DMS53 (cell line): Measurements from ENCODE around the gene ZNF771.

Source experiments
- DNase-seq: peaks from one replicate; lab custom pipeline; 2025; lab: John Stamatoyannopoulos, UW

Gene ZNF771

GRCh38 chr16:30407102-30407803 lies at the start of gene ZNF771:
ZNF771 (plus strand) TSS chr16:30407606; CDS start chr16:30408054, 448 bp downstream.
- peak; percentile 96 for DNase-seq

GRCh38 chr16:30357715-30358576 lies 49.5 kb upstream of the ZNF771 start:
- no peak for DNase-seq

GRCh38 chr16:30358577-30358936 lies 48.8 kb upstream of the ZNF771 start:
- peak; percentile 12 for DNase-seq

GRCh38 chr16:30358990-30359870 lies 48.2 kb upstream of the ZNF771 start:
- no peak for DNase-seq

DNA sequence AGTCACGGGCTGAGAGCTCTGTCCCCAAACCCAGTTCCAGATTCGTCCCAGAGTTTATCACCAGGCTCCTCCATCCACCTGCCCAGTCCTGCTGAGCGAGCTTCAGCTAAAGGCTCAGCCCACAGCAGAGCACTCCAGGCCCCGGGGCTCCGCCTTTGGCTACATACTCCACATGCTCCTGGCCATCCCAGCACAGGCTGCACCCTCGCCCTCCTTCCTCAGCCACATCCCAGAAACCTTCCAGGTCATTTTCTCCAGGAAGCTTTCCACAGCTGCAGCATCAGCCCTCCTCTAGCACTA lies 47.6 kb upstream of the ZNF771 start:
- no peak for DNase-seq

GRCh38 chr16:30361180-30361579 lies 46.2 kb upstream of the ZNF771 start:
- no peak for DNase-seq

GRCh38 chr16:30365200-30365599 lies 42.2 kb upstream of the ZNF771 start:
- DNase-seq, result no peak

DNA sequence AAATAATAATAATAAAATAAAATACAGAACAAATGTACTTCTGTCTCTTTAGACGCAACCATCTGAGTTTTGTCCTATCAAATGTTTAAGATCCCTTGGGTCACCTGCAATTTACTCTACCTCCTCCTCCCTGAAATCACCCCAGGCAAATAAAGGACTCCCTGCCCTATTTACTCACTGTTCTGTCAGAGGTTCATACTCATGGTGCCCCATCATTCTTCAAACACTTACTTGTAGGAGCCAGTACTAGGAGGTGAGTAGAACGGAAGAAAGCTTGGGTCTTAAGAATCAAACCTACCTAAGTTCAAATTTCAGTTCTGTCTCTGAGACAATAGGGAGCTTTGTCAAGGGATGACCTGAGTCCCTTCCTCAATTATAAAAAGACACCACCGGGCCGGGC lies 40.9 kb upstream of the ZNF771 start:
- no peak for DNase-seq

DNA sequence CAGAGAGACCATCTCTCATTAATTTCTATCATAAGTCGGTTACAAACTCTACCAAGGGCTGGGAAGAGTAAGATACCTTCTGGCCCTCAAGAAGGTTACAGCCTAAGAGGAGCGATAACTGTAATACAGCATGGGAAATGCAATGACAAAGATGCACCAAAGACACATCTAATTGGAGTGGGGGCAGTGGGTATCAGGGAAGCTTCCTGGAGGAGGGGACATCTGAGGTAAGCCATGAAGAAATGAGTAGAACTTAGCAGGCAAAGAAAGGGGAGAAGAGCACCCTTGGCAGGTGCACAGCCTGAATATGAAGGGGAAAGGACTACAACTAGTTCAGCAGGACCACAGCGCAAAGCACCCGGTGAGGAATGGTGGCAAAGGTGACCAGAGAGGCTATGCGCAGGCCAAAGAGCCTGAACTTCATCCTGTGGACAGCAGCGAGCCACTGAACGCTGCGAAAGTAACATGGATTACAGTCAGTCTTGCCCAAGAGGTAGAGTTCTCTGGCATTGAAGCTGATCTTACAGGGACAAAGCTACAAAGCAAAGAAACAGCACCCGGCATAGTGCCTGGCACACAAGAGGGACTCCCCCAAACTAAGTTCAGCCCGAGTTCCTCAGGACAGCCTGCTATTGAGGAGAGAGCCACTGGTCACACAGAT lies 39.9 kb upstream of the ZNF771 start:
- DNase-seq, result no peak

GRCh38 chr16:30368122-30368791 lies 39.1 kb upstream of the ZNF771 start:
- DNase-seq, result peak; percentile 38

DNA sequence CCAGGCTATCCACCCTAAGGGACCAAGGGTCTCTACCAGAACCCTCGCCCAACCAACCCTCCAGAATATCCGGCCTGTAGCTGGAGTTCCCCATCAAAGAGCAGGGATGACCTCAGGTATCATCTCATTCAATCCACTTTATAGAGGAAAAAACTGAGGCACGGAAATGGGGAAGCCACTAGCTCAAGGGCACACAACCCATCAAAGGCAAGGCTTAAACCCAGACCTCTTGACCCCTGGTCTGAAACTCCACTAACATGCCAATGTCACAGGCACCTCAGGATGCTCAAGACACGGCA lies 38.7 kb upstream of the ZNF771 start:
- DNase-seq, result no peak

- DNase-seq, result peak; percentile 52
Observed at GRCh38 chr16:30369091-30369937, 38.1 kb upstream of the ZNF771 start.

DNA sequence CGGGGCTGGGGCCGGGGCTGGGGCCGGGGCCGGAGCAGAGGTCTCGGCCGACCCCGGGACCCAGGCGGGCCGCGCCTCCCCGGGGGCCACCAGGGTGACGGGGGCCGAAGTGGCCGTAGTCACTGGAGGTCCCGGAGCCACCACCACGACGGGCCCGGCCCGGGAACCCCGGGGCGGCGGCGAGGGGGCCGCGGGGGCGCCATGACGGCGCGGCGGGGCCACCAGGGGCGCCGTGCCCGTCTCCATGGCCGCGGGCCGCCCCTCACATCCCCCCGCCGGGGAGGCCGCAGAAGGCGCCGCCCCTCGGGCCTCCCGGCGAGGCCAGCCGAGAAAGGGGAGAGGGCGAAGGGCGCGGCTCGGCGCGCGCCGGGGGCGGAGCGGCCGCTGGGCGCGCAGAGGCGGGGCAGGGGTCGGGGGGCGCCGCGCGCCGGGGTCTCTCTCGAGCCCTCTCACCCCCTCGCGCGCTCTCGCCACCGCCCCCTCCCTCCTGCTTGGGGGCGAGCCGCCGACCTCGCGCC lies 37.4 kb upstream of the ZNF771 start:
- no peak for DNase-seq

- DNase-seq, result peak; percentile 100
Observed at GRCh38 chr16:30370456-30371247, 36.8 kb upstream of the ZNF771 start, which contains the start of gene TBC1D10B. TBC1D10B (minus strand) TSS chr16:30370494; CDS start chr16:30370183, 311 bp downstream.

DNA sequence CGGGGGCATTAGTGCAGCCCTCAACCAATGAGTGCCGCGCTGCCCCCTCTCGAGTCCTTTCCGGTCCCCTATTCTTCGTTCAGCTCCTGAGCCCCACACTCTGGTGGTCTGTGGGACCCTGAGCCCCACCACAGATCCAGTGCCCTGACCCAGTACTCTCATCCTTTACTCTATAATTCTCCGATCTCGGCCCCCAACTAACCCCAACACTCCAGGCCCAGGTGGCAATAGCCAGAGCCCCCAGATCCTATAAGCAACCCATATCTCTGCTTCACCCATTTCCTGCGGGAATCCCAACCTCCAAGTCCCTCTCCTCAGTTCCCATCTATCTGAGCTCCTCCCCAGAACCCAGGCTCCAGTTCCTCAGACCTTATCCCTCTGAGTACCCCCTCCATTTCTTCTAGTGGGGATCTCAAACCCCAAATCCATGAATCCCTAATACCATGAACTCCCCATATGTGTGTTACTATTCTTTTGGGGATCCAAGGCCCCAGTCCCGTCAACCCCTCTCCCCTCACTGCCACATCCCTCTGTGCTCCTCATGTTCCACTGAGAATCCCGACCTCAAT lies 36.1 kb upstream of the ZNF771 start:
- DNase-seq, result no peak

GRCh38 chr16:30372038-30372712 lies 35.2 kb upstream of the ZNF771 start:
- no peak for DNase-seq

DNA sequence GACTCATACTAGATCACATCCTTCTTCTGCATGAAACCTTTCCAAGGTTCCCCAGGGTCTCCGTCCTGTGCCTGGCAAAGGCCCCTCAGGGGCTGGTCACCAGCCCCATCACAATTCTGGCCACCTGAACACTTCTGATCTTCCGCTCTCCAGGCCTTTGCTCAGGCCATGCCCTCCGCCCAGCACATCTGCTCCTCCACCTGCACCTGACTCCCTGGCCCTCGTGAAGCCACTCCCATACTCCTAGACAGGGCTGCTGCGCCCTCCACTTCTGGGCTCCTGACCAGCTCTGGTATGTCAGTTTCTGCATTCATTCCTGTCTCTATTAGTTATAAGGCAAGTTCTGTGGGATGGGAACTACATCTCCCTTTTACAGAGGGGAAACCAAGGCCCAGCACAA lies 34.7 kb upstream of the ZNF771 start:
- no peak for DNase-seq

DNA sequence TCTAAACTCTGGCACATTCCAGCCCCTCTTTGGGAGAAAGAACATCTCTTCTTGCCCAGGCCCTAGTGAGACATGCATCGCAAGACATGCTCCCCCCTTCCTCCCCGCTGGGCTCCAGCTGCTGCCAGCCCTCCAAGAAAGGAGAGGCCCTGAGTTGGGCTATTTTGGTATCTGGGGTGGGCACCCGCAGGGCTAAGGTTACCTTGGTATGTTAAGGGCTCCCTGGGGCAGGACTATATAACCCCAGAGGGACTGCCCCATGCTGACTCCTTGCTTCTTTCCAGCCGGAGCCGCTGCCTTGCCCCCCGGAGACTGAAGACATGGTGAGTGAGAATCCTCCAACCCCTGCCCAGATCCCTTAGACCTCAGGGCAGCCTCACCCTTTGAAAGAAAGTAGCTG lies 32.9 kb upstream of the ZNF771 start, which contains the start of gene MYL11:
MYL11 (plus strand) TSS at position 265 of the 400 bp plus-strand sequence; CDS start at position 321, 56 bp downstream.
- no peak for DNase-seq
